ENCODE results near the gene NPHP1. TPM values are rescaled to one million over a fixed set of nuclear protein-coding genes. Genes with fewer than 3 reads are reported as not detected.

NPHP1 gene
- total RNA-seq, 1 experiment from 2014 or later, result 2.5 TPM

GRCh38 chr2:110182449-110182848 lies 22.4 kb downstream of the NPHP1 start:
- peaks cover 37% of the 10 kb centered on the region for H3K36me3 Mint-ChIP-seq
- POLR2A ChIA-PET, result no interaction called here
- DNase-seq (ENCODE audit: low spot score) (no peak), ATAC-seq (no peak)
- H3K4me3 Mint-ChIP-seq, result no peak overlapping the region
- H3K4me1 Mint-ChIP-seq, result no peaks in the 10 kb centered on the region
- peaks cover 8% of the 10 kb centered on the region for H3K27me3 Mint-ChIP-seq (ENCODE audit: low read depth)
- CTCF ChIA-PET, result no interaction called here
- peaks cover 63% of the 10 kb centered on the region for H3K9me3 Mint-ChIP-seq
- H3K27ac Mint-ChIP-seq, result no peak overlapping the region
- no peak for TF ChIP-seq E2F1 (CRISPR knock-in tag; IDR thresholded peaks at IDR 0.05)
- no peak for TF ChIP-seq FOXP4 (CRISPR knock-in tag; IDR thresholded peaks at IDR 0.05)
- no peak for TF ChIP-seq ELF4 (CRISPR knock-in tag; IDR thresholded peaks at IDR 0.05; ENCODE audit: low read depth)
- no peak for TF ChIP-seq TEAD1 (CRISPR knock-in tag; IDR thresholded peaks at IDR 0.05)
- TF ChIP-seq CREM (CRISPR knock-in tag; IDR thresholded peaks at IDR 0.05), result no peak
- TF ChIP-seq ZNF671 (CRISPR knock-in tag; IDR thresholded peaks at IDR 0.05), result no peak
- no peak for TF ChIP-seq IRF2 (CRISPR knock-in tag; IDR thresholded peaks at IDR 0.05; ENCODE audit: borderline replicate concordance, low read depth)
- no peak for TF ChIP-seq ZNF121 (CRISPR knock-in tag; IDR thresholded peaks at IDR 0.05)
- TF ChIP-seq USF1 (CRISPR knock-in tag; IDR thresholded peaks at IDR 0.05), result no peak
- TF ChIP-seq PRDM15 (CRISPR knock-in tag; IDR thresholded peaks at IDR 0.05), result no peak
- TF ChIP-seq HMGA2 (CRISPR knock-in tag; IDR thresholded peaks at IDR 0.05), result no peak

GRCh38 chr2:110180036-110180435 lies 24.8 kb downstream of the NPHP1 start:
- DNase-seq (ENCODE audit: low spot score) (no peak), ATAC-seq (no peak)
- ChIA-PET POLR2A (no interaction called here), CTCF (interaction anchor here (1.7 kb wide), 1 partner anchor 64 kb away, joined by 5 read pairs; the partner anchor contains the start of gene MALL)
- Mint-ChIP-seq H3K36me3 (peaks cover 35% of the 10 kb centered on the region), H3K9me3 (peaks cover 47% of the 10 kb centered on the region), H3K4me1 (no peaks in the 10 kb centered on the region), H3K4me3 (no peak overlapping the region), H3K27ac (no peak overlapping the region), H3K27me3 (ENCODE audit: low read depth) (peaks cover 8% of the 10 kb centered on the region)
- TF ChIP-seq GABPB1 (CRISPR knock-in tag; IDR thresholded peaks at IDR 0.05) (no peak), USF2 (CRISPR knock-in tag; IDR thresholded peaks at IDR 0.05) (no peak), CBFB (CRISPR knock-in tag; IDR thresholded peaks at IDR 0.05; ENCODE audit: low read depth) (no peak), ZBTB43 (CRISPR knock-in tag; IDR thresholded peaks at IDR 0.05) (no peak), FOXK1 (CRISPR knock-in tag; IDR thresholded peaks at IDR 0.05) (no peak), CTCF (IDR thresholded peaks at IDR 0.05) (no peak), EMX1 (CRISPR knock-in tag; IDR thresholded peaks at IDR 0.05) (no peak), E2F1 (CRISPR knock-in tag; IDR thresholded peaks at IDR 0.05) (no peak), ATF2 (CRISPR knock-in tag; IDR thresholded peaks at IDR 0.05; ENCODE audit: borderline replicate concordance, low read depth) (no peak), ATF3 (CRISPR knock-in tag; conservative IDR thresholded peaks at IDR 0.05) (no peak), NFATC4 (CRISPR knock-in tag; IDR thresholded peaks at IDR 0.05) (no peak)
